Endodermal cell (in vitro differentiated cells): ENCODE results near the gene SEMA6D. TPM values are rescaled to one million over a fixed set of nuclear protein-coding genes. Genes with fewer than 3 reads are reported as not detected.

ENCODE experiments used
- DNase-seq: peaks from one replicate; pipeline ENCODE4 v3.0.0-alpha.2; 2017
- H3K27ac ChIP-seq: 2 replicates; pipeline ENCODE4 v1.5.1; 2013; ENCODE audit warnings: mild to moderate bottlenecking, low read depth, low read length, moderate library complexity
- H3K27me3 ChIP-seq: 2 replicates; pipeline ENCODE4 v1.6.1; 2013; ENCODE audit warnings: mild to moderate bottlenecking, low read length, moderate library complexity; ENCODE audit not compliant: insufficient read depth, control insufficient read depth, poor library complexity, severe bottlenecking
- H3K36me3 ChIP-seq: 2 replicates; pipeline ENCODE4 v1.7.0; 2013; ENCODE audit warnings: mild to moderate bottlenecking, low read length, moderate library complexity; ENCODE audit not compliant: control insufficient read depth, insufficient read depth
- H3K4me1 ChIP-seq: one replicate; pipeline ENCODE4 v1.7.0; 2013; ENCODE audit warnings: low read length; ENCODE audit not compliant: control insufficient read depth, insufficient read depth
- H3K4me3 ChIP-seq: 2 replicates; pipeline ENCODE4 v1.5.1; 2013; ENCODE audit warnings: mild to moderate bottlenecking, low read length, moderate library complexity
- H3K9ac ChIP-seq: 2 replicates; pipeline ENCODE4 v1.6.1; 2013; ENCODE audit warnings: mild to moderate bottlenecking, low read length, moderate library complexity; ENCODE audit not compliant: poor library complexity, severe bottlenecking; ENCODE audit errors: extremely low read depth
- H3K9me3 ChIP-seq: 2 replicates; pipeline ENCODE4 v1.6.1; 2013; ENCODE audit warnings: mild to moderate bottlenecking, low read length, moderate library complexity; ENCODE audit not compliant: control insufficient read depth
- H3K27ac Mint-ChIP-seq: 2 replicates; pipeline ENCODE4 v1.8.0; 2020; ENCODE audit warnings: mixed read lengths
- H3K27me3 Mint-ChIP-seq: 2 replicates; pipeline ENCODE4 v1.8.0; 2021; ENCODE audit warnings: mild to moderate bottlenecking, mixed read lengths; ENCODE audit not compliant: insufficient read depth
- H3K36me3 Mint-ChIP-seq: 2 replicates; pipeline ENCODE4 v1.8.0; 2020; ENCODE audit warnings: low read depth, mixed read lengths
- H3K4me1 Mint-ChIP-seq: 2 replicates; pipeline ENCODE4 v1.8.0; 2020; ENCODE audit warnings: mixed read lengths
- H3K4me3 Mint-ChIP-seq: 2 replicates; pipeline ENCODE4 v1.8.0; 2020; ENCODE audit warnings: mild to moderate bottlenecking, moderate library complexity, mixed read lengths
- H3K9me3 Mint-ChIP-seq: 2 replicates; pipeline ENCODE4 v1.8.0; 2020; ENCODE audit warnings: mild to moderate bottlenecking, mixed read lengths
- WGBS, 2 experiments: methylation state at CpG; one replicate each; pipeline versions ENCODE4 v1.1.5 to v1.1.7; 2013; ENCODE audit warnings: missing lambda C conversion rate in 2 of 2, mixed read lengths in 1 of 2; ENCODE audit not compliant: insufficient coverage in 1 of 2, insufficient read length in 1 of 2; 5-methylcytosine and 5-hydroxymethylcytosine counted together
- total RNA-seq, 2 donors: library from RNA; stranded (reverse); fragmentation: NEBNext Ultra II Directional in 1 of 2; extraction: Animal tissue kit (Norgen Biotek cat#: 25700) in 1 of 2; gene quantifications; 2 replicates in 1 of 2; 3 replicates in 1 of 2; pipeline ENCODE4 v1.2.1, GENCODE V29; 2021
- TF ChIP-seq, protein P1 (sequence below): fragments of 200-600 bp; sonication (generic); conservative IDR thresholded peaks from 2 replicates; pipeline ENCODE4 v1.5.0; 2021; ENCODE audit warnings: antibody characterized with exemption, mild to moderate bottlenecking

SEMA6D gene
- total RNA-seq, 2 donors from 2014 or later: 23.6 to 48.7 TPM

DNA sequence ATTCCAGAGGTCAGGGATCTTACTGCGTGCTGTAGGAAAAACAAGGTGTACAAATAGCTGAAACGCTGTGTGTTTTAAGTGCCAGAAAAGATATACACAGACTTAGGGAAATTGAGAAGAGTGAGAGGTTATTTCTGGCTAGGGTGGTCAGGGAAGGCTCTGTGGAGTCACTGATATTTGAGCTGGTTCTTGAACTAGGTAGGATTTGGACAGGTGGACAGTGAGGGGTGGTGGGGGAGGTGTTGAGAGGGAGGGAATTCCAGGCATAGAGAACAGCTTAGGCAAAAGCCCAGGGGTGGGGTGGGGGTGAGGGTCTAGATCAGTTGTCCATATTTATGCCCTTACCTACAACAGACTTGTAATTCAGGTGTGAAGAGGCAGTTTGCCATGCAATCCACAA lies 7.0 kb downstream of the SEMA6D start:
- no peak overlapping the region for H3K9ac ChIP-seq
- Mint-ChIP-seq H3K4me1 (peaks cover 73% of the 10 kb centered on the region), H3K36me3 (peaks cover 25% of the 10 kb centered on the region), H3K27me3 (peaks cover 8% of the 10 kb centered on the region), H3K9me3 (no peaks in the 10 kb centered on the region), H3K27ac (no peak overlapping the region), H3K4me3 (no peak overlapping the region)
- TF ChIP-seq, protein P1, sequence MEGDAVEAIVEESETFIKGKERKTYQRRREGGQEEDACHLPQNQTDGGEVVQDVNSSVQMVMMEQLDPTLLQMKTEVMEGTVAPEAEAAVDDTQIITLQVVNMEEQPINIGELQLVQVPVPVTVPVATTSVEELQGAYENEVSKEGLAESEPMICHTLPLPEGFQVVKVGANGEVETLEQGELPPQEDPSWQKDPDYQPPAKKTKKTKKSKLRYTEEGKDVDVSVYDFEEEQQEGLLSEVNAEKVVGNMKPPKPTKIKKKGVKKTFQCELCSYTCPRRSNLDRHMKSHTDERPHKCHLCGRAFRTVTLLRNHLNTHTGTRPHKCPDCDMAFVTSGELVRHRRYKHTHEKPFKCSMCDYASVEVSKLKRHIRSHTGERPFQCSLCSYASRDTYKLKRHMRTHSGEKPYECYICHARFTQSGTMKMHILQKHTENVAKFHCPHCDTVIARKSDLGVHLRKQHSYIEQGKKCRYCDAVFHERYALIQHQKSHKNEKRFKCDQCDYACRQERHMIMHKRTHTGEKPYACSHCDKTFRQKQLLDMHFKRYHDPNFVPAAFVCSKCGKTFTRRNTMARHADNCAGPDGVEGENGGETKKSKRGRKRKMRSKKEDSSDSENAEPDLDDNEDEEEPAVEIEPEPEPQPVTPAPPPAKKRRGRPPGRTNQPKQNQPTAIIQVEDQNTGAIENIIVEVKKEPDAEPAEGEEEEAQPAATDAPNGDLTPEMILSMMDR: no peak
- no peak for DNase-seq
- 96% methylated on average over 2 of the region's 2 CpGs; no CpG with 5 or more reads in 1 of the 2 experiments for WGBS, 2 experiments
- H3K4me3 ChIP-seq: no peak overlapping the region
- no peaks in the 10 kb centered on the region for H3K9me3 ChIP-seq
- H3K4me1 ChIP-seq: peaks cover 11% of the 10 kb centered on the region
- no peaks in the 10 kb centered on the region for H3K27me3 ChIP-seq
- H3K36me3 ChIP-seq: peaks cover 38% of the 10 kb centered on the region
- no peak overlapping the region for H3K27ac ChIP-seq

DNA sequence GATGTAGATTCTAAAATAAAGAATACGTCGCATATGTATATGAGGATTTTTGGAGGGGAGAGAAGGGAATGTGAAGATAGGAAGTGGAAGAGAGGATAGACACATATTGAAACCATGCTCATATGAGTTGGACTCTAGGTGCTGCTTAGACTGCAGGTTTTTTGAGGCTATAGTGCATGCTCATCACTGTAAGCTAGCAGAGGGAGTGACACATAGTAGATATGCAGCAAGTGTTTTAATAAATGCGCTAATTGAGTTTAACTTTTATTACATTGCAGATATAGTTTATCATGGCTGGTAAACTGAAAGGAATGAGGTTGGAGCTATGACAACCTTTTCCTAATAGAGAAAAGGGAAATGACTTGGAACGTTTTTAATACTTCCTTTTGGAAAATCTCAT lies 7.7 kb downstream of the SEMA6D start:
- no peak overlapping the region for H3K4me3 ChIP-seq
- peaks cover 11% of the 10 kb centered on the region for H3K4me1 ChIP-seq
- DNase-seq: no peak
- TF ChIP-seq, protein P1: no peak
- no peak overlapping the region for H3K27ac ChIP-seq
- Mint-ChIP-seq H3K27ac (no peak overlapping the region), H3K4me3 (no peak overlapping the region), H3K9me3 (no peaks in the 10 kb centered on the region), H3K36me3 (peaks cover 27% of the 10 kb centered on the region), H3K4me1 (peaks cover 72% of the 10 kb centered on the region), H3K27me3 (peaks cover 5% of the 10 kb centered on the region)
- no peaks in the 10 kb centered on the region for H3K27me3 ChIP-seq
- WGBS, 2 experiments: 95 to 100% methylated on average over 4 of the region's 4 CpGs
- H3K36me3 ChIP-seq: peaks cover 40% of the 10 kb centered on the region
- H3K9me3 ChIP-seq: no peaks in the 10 kb centered on the region
- no peak overlapping the region for H3K9ac ChIP-seq

DNA sequence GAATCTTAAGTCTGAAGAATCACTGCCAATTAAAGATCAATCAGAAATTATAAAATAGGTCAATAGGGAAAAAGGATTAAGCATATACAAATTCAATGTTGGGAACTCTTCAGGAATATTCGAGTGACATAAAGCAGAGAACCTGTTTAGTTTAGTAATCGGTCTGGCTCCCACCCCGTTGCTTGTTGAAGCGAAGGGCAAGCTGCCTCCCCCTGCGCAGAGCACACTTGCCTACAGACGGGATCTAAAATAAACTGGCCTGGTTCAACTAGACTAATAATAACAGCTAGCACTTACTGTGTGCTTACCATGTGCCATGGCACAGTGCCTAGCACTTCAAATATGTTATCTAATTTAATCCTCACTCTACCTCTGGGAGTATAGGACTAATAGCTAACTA lies 8.6 kb downstream of the SEMA6D start:
- peaks cover 2% of the 10 kb centered on the region for H3K27me3 Mint-ChIP-seq
- WGBS, 2 experiments: 77 to 87% methylated on average over 2 to 6 of the region's 6 CpGs
- H3K36me3 Mint-ChIP-seq: peaks cover 29% of the 10 kb centered on the region
- H3K4me1 Mint-ChIP-seq: peaks cover 65% of the 10 kb centered on the region
- H3K4me1 ChIP-seq: peaks cover 8% of the 10 kb centered on the region
- H3K4me3 ChIP-seq: peak overlapping the region; percentile 1
- TF ChIP-seq, protein P1: no peak
- no peak overlapping the region for H3K27ac Mint-ChIP-seq
- H3K36me3 ChIP-seq: peaks cover 41% of the 10 kb centered on the region
- H3K9me3 Mint-ChIP-seq: no peaks in the 10 kb centered on the region
- no peak for DNase-seq
- no peak overlapping the region for H3K27ac ChIP-seq
- H3K9ac ChIP-seq: no peak overlapping the region
- H3K9me3 ChIP-seq: no peaks in the 10 kb centered on the region
- no peak overlapping the region for H3K4me3 Mint-ChIP-seq
- H3K27me3 ChIP-seq: no peaks in the 10 kb centered on the region
